ELR (cell line): ENCODE results near the gene MEOX1.
A peak's percentile ranks its signal among the peaks of the same experiment; 100 is the strongest.

Experiments used
- DNase-seq: peaks from one replicate; pipeline ENCODE4 v3.0.0-alpha.2; 2015; ENCODE audit warnings: low read depth

MEOX1 gene

GRCh38 chr17:43679911-43680310 lies 18.2 kb upstream of the MEOX1 start:
- no peak for DNase-seq

- DNase-seq = no peak
Observed at GRCh38 chr17:43679401-43679800, 17.7 kb upstream of the MEOX1 start.

GRCh38 chr17:43676471-43676870 lies 14.7 kb upstream of the MEOX1 start:
- DNase-seq = peak; percentile 47

GRCh38 chr17:43674394-43674793 lies 12.7 kb upstream of the MEOX1 start:
- no peak for DNase-seq

- peak; percentile 80 for DNase-seq
Observed at GRCh38 chr17:43673516-43674323, 12.0 kb upstream of the MEOX1 start.

GRCh38 chr17:43671755-43672519 lies 10.2 kb upstream of the MEOX1 start:
- DNase-seq = no peak

- DNase-seq = peak; percentile 31
Observed at GRCh38 chr17:43671031-43671692, 9.4 kb upstream of the MEOX1 start.

GRCh38 chr17:43670645-43671030 lies 8.9 kb upstream of the MEOX1 start:
- no peak for DNase-seq

GRCh38 chr17:43669971-43670644 lies 8.4 kb upstream of the MEOX1 start:
- DNase-seq = no peak

GRCh38 chr17:43667947-43668348 lies 6.2 kb upstream of the MEOX1 start:
- DNase-seq = peak; percentile 85

- DNase-seq = peak; percentile 19
Observed at GRCh38 chr17:43667506-43667905, 5.8 kb upstream of the MEOX1 start.

- DNase-seq = no peak
Observed at GRCh38 chr17:43665937-43666236, 4.2 kb upstream of the MEOX1 start.

GRCh38 chr17:43665084-43665936 lies 3.6 kb upstream of the MEOX1 start:
- no peak for DNase-seq

GRCh38 chr17:43664096-43664495 lies 2.4 kb upstream of the MEOX1 start:
- no peak for DNase-seq

- no peak for DNase-seq
Observed at GRCh38 chr17:43663383-43663782, 1.7 kb upstream of the MEOX1 start.

- no peak for DNase-seq
Observed at GRCh38 chr17:43662413-43663141, 855 bp upstream of the MEOX1 start.

GRCh38 chr17:43660816-43661493 lies 767 bp downstream of the MEOX1 start:
- DNase-seq = no peak

- no peak for DNase-seq
Observed at GRCh38 chr17:43659823-43660617, 1.7 kb downstream of the MEOX1 start.

GRCh38 chr17:43658900-43659299 lies 2.8 kb downstream of the MEOX1 start:
- DNase-seq = no peak
